ENCODE measurements around the gene TM4SF20. TPM values are rescaled to one million over a fixed set of nuclear protein-coding genes. Genes with fewer than 3 reads are reported as not detected.

Gene TM4SF20
- total and polyA plus RNA-seq, 2 experiments from 2014 or later: not detected

GRCh38 chr2:227423656-227424499 is 44.8 kb upstream of the TM4SF20 start:
- ATAC-seq (peak; percentile 47; the same call in 2 of the 3 replicates), DNase-seq (ENCODE audit: low spot score) (peak; percentile 54)
- Mint-ChIP-seq H3K4me1 (peaks cover 8% of the 10 kb centered on the region), H3K27me3 (ENCODE audit: insufficient read depth, low read depth, poor library complexity) (no peaks in the 10 kb centered on the region), H3K9me3 (no peaks in the 10 kb centered on the region), H3K36me3 (ENCODE audit: low read depth) (no peaks in the 10 kb centered on the region), H3K4me3 (no peak overlapping the region), H3K27ac (no peak overlapping the region)
- no peaks in the 10 kb centered on the region for H4K20me1 ChIP-seq (replicated peaks; ENCODE audit: insufficient read depth)
- no peaks in the 10 kb centered on the region for H3K9me2 ChIP-seq (ENCODE audit: insufficient read depth)
- H3K27ac ChIP-seq (ENCODE audit: low read depth): no peak overlapping the region
- H2AFZ ChIP-seq: peak overlapping the region; percentile 60; the same call in 1 of the 2 replicates
- H3K36me3 ChIP-seq (ENCODE audit: insufficient read depth): no peaks in the 10 kb centered on the region
- TF ChIP-seq CTCF (conservative IDR thresholded peaks at IDR 0.05; ENCODE audit: low read depth in 2 of 2) (0 out of 4 replicates have a peak, but pooled peaks of 1 of the 2 experiments have one; percentile 1), REST (IDR thresholded peaks at IDR 0.05; ENCODE audit: unreplicated experiment) (no peak), CREB1 (CRISPR knock-in tag; IDR thresholded peaks at IDR 0.05; ENCODE audit: low read depth) (no peak)
- H3K4me3 ChIP-seq: no peak overlapping the region
- no peaks in the 10 kb centered on the region for H3F3A ChIP-seq (replicated peaks; ENCODE audit: low read depth)
- no peak overlapping the region for H3K4me2 ChIP-seq
- H3K4me1 ChIP-seq (ENCODE audit: insufficient read depth): no peaks in the 10 kb centered on the region; the same call in 1 of the 2 replicates
- H3K79me2 ChIP-seq (replicated peaks; ENCODE audit: insufficient read depth): no peaks in the 10 kb centered on the region
- no peaks in the 10 kb centered on the region for H3K27me3 ChIP-seq (ENCODE audit: insufficient read depth)

GRCh38 chr2:227420087-227421052 is 41.3 kb upstream of the TM4SF20 start:
- no peaks in the 10 kb centered on the region for H3K79me2 ChIP-seq (replicated peaks; ENCODE audit: insufficient read depth)
- no peak overlapping the region for H3K4me3 ChIP-seq
- DNase-seq (ENCODE audit: low spot score) (no peak), ATAC-seq (no peak)
- H4K20me1 ChIP-seq (replicated peaks; ENCODE audit: insufficient read depth): no peaks in the 10 kb centered on the region
- Mint-ChIP-seq H3K9me3 (no peaks in the 10 kb centered on the region), H3K4me3 (no peak overlapping the region), H3K27me3 (ENCODE audit: insufficient read depth, low read depth, poor library complexity) (no peaks in the 10 kb centered on the region), H3K27ac (no peak overlapping the region; the same call in 1 of the 2 replicates), H3K36me3 (ENCODE audit: low read depth) (no peaks in the 10 kb centered on the region), H3K4me1 (peaks cover 12% of the 10 kb centered on the region)
- H3F3A ChIP-seq (replicated peaks; ENCODE audit: low read depth): no peaks in the 10 kb centered on the region
- H3K9me2 ChIP-seq (ENCODE audit: insufficient read depth): no peaks in the 10 kb centered on the region
- H3K27ac ChIP-seq (ENCODE audit: low read depth): no peak overlapping the region
- H3K4me1 ChIP-seq (ENCODE audit: insufficient read depth): no peaks in the 10 kb centered on the region; the same call in 1 of the 2 replicates
- H3K27me3 ChIP-seq (ENCODE audit: insufficient read depth): no peaks in the 10 kb centered on the region
- H2AFZ ChIP-seq: peak overlapping the region; percentile 66; the same call in 1 of the 2 replicates
- no peaks in the 10 kb centered on the region for H3K36me3 ChIP-seq (ENCODE audit: insufficient read depth)
- no peak overlapping the region for H3K4me2 ChIP-seq
- no peak for TF ChIP-seq EZH2phosphoT487 (IDR thresholded peaks at IDR 0.05; ENCODE audit: unreplicated experiment)
- TF ChIP-seq ETS1 (IDR thresholded peaks at IDR 0.05): no peak
- no peak for TF ChIP-seq NANOG (IDR thresholded peaks at IDR 0.05; ENCODE audit: borderline replicate concordance)
- no peak for TF ChIP-seq REST (IDR thresholded peaks at IDR 0.05; ENCODE audit: unreplicated experiment)
- no peak for TF ChIP-seq ZNF114 (CRISPR knock-in tag; IDR thresholded peaks at IDR 0.05)
- no peak for TF ChIP-seq CTCF (conservative IDR thresholded peaks at IDR 0.05; ENCODE audit: low read depth in 2 of 2)
